Memory B cell (primary cell): ENCODE measurements around the gene PCSK5.

Source experiments
- ATAC-seq: fragments of 150-1000 bp; cut with Tn5 transposase; 2 replicates; pipeline ENCODE4 v1.10.0; 2021; ENCODE audit warnings: low read depth, mild to moderate bottlenecking, moderate library complexity
- DNase-seq, 2 donors: peaks; one replicate each; pipeline ENCODE4 v3.0.0; 2022; ENCODE audit warnings: low spot score in 2 of 2
- H3K27ac Mint-ChIP-seq: one replicate; pipeline ENCODE4 v1.8.0; 2022; ENCODE audit warnings: mild to moderate bottlenecking, moderate library complexity, mixed read lengths
- H3K27me3 Mint-ChIP-seq: one replicate; pipeline ENCODE4 v1.8.0; 2022; ENCODE audit warnings: mixed read lengths
- H3K36me3 Mint-ChIP-seq: one replicate; pipeline ENCODE4 v1.8.0; 2022; ENCODE audit warnings: mild to moderate bottlenecking, mixed read lengths
- H3K4me1 Mint-ChIP-seq: one replicate; pipeline ENCODE4 v1.8.0; 2022; ENCODE audit warnings: mixed read lengths
- H3K4me3 Mint-ChIP-seq: one replicate; pipeline ENCODE4 v1.8.0; 2022; ENCODE audit warnings: mild to moderate bottlenecking, moderate library complexity, mixed read lengths
- H3K9me3 Mint-ChIP-seq: one replicate; pipeline ENCODE4 v1.8.0; 2022; ENCODE audit warnings: mixed read lengths

Gene PCSK5

GRCh38 chr9:76396597-76396996, 506.1 kb downstream of the PCSK5 start:
- Mint-ChIP-seq H3K36me3 (peaks cover 5% of the 10 kb centered on the region), H3K4me3 (no peak overlapping the region), H3K9me3 (peaks cover 2% of the 10 kb centered on the region), H3K27ac (no peak overlapping the region), H3K27me3 (peaks cover 1% of the 10 kb centered on the region), H3K4me1 (peaks cover 10% of the 10 kb centered on the region)
- no peak for DNase-seq
- no peak for ATAC-seq

GRCh38 chr9:76399856-76400255, 509.4 kb downstream of the PCSK5 start:
- ATAC-seq = no peak

GRCh38 chr9:76400534-76401096, 510.1 kb downstream of the PCSK5 start:
- H3K27me3 Mint-ChIP-seq = peaks cover 1% of the 10 kb centered on the region
- H3K9me3 Mint-ChIP-seq = no peaks in the 10 kb centered on the region
- peaks cover 5% of the 10 kb centered on the region for H3K4me1 Mint-ChIP-seq
- H3K4me3 Mint-ChIP-seq = no peak overlapping the region
- no peaks in the 10 kb centered on the region for H3K36me3 Mint-ChIP-seq
- H3K27ac Mint-ChIP-seq = no peak overlapping the region
- DNase-seq (no peak), ATAC-seq (no peak)

More at GRCh38 chr9:76399856-76400255, 509.4 kb downstream of the PCSK5 start:
- H3K4me3 Mint-ChIP-seq = no peak overlapping the region
- no peaks in the 10 kb centered on the region for H3K36me3 Mint-ChIP-seq
- no peak for DNase-seq
- peaks cover 9% of the 10 kb centered on the region for H3K4me1 Mint-ChIP-seq
- no peak overlapping the region for H3K27ac Mint-ChIP-seq
- H3K27me3 Mint-ChIP-seq = peaks cover 1% of the 10 kb centered on the region
- no peaks in the 10 kb centered on the region for H3K9me3 Mint-ChIP-seq

- Mint-ChIP-seq H3K4me1 (peaks cover 5% of the 10 kb centered on the region), H3K27ac (no peak overlapping the region), H3K9me3 (no peaks in the 10 kb centered on the region), H3K36me3 (no peaks in the 10 kb centered on the region), H3K27me3 (peaks cover 1% of the 10 kb centered on the region), H3K4me3 (no peak overlapping the region)
- no peak for DNase-seq
- ATAC-seq = no peak
These were observed 510.7 kb downstream of the PCSK5 start for GRCh38 chr9:76401176-76401575.

GRCh38 chr9:76401580-76402354, 511.3 kb downstream of the PCSK5 start:
- no peak overlapping the region for H3K4me3 Mint-ChIP-seq
- H3K27ac Mint-ChIP-seq = no peak overlapping the region
- H3K27me3 Mint-ChIP-seq = peaks cover 1% of the 10 kb centered on the region
- H3K4me1 Mint-ChIP-seq = peaks cover 5% of the 10 kb centered on the region
- H3K9me3 Mint-ChIP-seq = no peaks in the 10 kb centered on the region
- no peak for ATAC-seq
- no peak for DNase-seq
- no peaks in the 10 kb centered on the region for H3K36me3 Mint-ChIP-seq

- H3K9me3 Mint-ChIP-seq = no peaks in the 10 kb centered on the region
- DNase-seq (peak; percentile 14 to 24), ATAC-seq (peak; percentile 89)
- H3K27ac Mint-ChIP-seq = peak overlapping the region; percentile 5
- peaks cover 6% of the 10 kb centered on the region for H3K4me1 Mint-ChIP-seq
- H3K27me3 Mint-ChIP-seq = peaks cover 1% of the 10 kb centered on the region
- peak overlapping the region; percentile 24 for H3K4me3 Mint-ChIP-seq
- no peaks in the 10 kb centered on the region for H3K36me3 Mint-ChIP-seq
These were observed 512.9 kb downstream of the PCSK5 start for GRCh38 chr9:76403352-76403751.

- H3K4me3 Mint-ChIP-seq = no peak overlapping the region
- H3K9me3 Mint-ChIP-seq = no peaks in the 10 kb centered on the region
- no peaks in the 10 kb centered on the region for H3K27me3 Mint-ChIP-seq
- no peak overlapping the region for H3K27ac Mint-ChIP-seq
- H3K4me1 Mint-ChIP-seq = peaks cover 9% of the 10 kb centered on the region
- ATAC-seq (no peak), DNase-seq (no peak)
- H3K36me3 Mint-ChIP-seq = no peaks in the 10 kb centered on the region
These were observed 513.9 kb downstream of the PCSK5 start for GRCh38 chr9:76404401-76404800.

- DNase-seq (no peak), ATAC-seq (no peak)
- Mint-ChIP-seq H3K9me3 (no peaks in the 10 kb centered on the region), H3K36me3 (no peaks in the 10 kb centered on the region), H3K4me3 (no peak overlapping the region), H3K27ac (no peak overlapping the region), H3K27me3 (no peaks in the 10 kb centered on the region), H3K4me1 (peaks cover 9% of the 10 kb centered on the region)
These were observed 514.9 kb downstream of the PCSK5 start for GRCh38 chr9:76405340-76405739.

- no peak overlapping the region for H3K27ac Mint-ChIP-seq
- no peaks in the 10 kb centered on the region for H3K36me3 Mint-ChIP-seq
- H3K4me1 Mint-ChIP-seq = peaks cover 9% of the 10 kb centered on the region
- ATAC-seq (no peak), DNase-seq (no peak)
- H3K4me3 Mint-ChIP-seq = no peak overlapping the region
- no peaks in the 10 kb centered on the region for H3K27me3 Mint-ChIP-seq
- no peaks in the 10 kb centered on the region for H3K9me3 Mint-ChIP-seq
These were observed 515.4 kb downstream of the PCSK5 start for GRCh38 chr9:76405868-76406267.
